ENCODE measurements around the gene ASAH2. TPM values are rescaled to one million over a fixed set of nuclear protein-coding genes. Genes with fewer than 3 reads are reported as not detected.
"Not testable (repeated sequence)": the region's sequence is repeated elsewhere in the genome, so short reads cannot be mapped to it uniquely, and the experiment has no call there.

The ASAH2 gene
- total and polyA plus RNA-seq, 5 donors from 2014 or later, result 0.85 to 6.0 (median 2.1) TPM

DNA sequence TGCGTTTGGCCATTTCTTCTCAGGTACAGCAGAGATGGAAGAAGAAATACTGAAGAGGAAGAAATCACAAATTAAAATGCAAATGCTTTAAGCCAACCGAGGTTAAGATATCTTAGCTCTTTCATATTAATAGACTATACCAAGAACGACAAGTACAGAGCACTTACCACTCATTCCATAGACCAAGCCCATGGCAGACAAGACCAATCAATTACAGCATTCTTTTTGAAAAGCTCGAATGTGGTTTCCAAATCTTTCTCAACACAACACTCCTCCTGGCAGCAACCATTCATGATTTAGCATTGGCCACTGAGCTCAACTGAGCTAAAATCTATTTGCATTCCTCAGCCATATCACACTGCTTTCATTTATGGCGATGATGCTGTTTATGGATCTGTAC is 2.7 kb downstream of the ASAH2 start:
- Histone ChIP-seq H3K36me3 (ENCODE audit: control insufficient read depth, insufficient read depth, low read length) (no peaks in the 10 kb centered on the region), H3K4me3 (ENCODE audit: low read depth, low read length) (no peak overlapping the region), H3K9me3 (ENCODE audit: control insufficient read depth in 2 of 2, low read length in 2 of 2) (no peaks in the 10 kb centered on the region), H3K27ac (ENCODE audit: insufficient read depth, low read length, poor library complexity, severe bottlenecking) (no peak overlapping the region), H3K27me3 (ENCODE audit: control insufficient read depth, insufficient read depth, low read length) (peaks cover 25% of the 10 kb centered on the region), H3K4me1 (ENCODE audit: control insufficient read depth, insufficient read depth, low read length, poor library complexity, severe bottlenecking) (no peaks in the 10 kb centered on the region)
- ATAC-seq (ENCODE audit: low read depth in 2 of 2), result no peak
- Mint-ChIP-seq H3K27me3 (peaks cover 54% of the 10 kb centered on the region), H3K27ac (no peak overlapping the region), H3K4me1 (no peaks in the 10 kb centered on the region), H3K4me3 (no peak overlapping the region), H3K36me3 (no peaks in the 10 kb centered on the region), H3K9me3 (no peaks in the 10 kb centered on the region)
- no peak for DNase-seq

DNA sequence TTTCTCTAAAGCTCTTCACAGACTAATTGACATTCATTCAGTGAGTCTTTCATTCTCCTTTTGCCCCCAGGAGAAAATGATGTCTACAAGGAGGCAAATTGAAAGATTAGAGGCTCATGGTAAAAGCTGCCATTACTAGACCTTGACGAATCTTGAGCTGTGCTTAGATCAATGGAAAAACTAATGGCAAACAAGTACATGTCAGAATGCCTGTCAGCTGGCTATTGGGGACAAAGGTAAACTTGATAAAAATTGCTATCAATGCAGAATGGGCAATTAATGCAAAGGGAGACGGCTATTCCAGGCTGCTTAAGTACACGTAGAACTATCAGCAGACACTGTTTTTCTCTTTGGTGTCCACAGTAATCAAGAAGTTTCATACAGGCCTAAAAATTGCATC is 3.3 kb downstream of the ASAH2 start:
- Histone ChIP-seq H3K36me3 (ENCODE audit: control insufficient read depth, insufficient read depth, low read length) (no peaks in the 10 kb centered on the region), H3K4me3 (ENCODE audit: low read depth, low read length) (no peak overlapping the region), H3K9me3 (ENCODE audit: control insufficient read depth in 2 of 2, low read length in 2 of 2) (no peaks in the 10 kb centered on the region), H3K27ac (ENCODE audit: insufficient read depth, low read length, poor library complexity, severe bottlenecking) (no peak overlapping the region), H3K4me1 (ENCODE audit: control insufficient read depth, insufficient read depth, low read length, poor library complexity, severe bottlenecking) (no peaks in the 10 kb centered on the region), H3K27me3 (ENCODE audit: control insufficient read depth, insufficient read depth, low read length) (peaks cover 23% of the 10 kb centered on the region)
- DNase-seq (no peak), ATAC-seq (ENCODE audit: low read depth in 2 of 2) (no peak)
- Mint-ChIP-seq H3K4me1 (no peaks in the 10 kb centered on the region), H3K36me3 (no peaks in the 10 kb centered on the region), H3K27ac (no peak overlapping the region), H3K4me3 (no peak overlapping the region), H3K27me3 (peaks cover 59% of the 10 kb centered on the region), H3K9me3 (peaks cover 0 to 2% (median 0%) of the 10 kb centered on the region in 7 donors)

DNA sequence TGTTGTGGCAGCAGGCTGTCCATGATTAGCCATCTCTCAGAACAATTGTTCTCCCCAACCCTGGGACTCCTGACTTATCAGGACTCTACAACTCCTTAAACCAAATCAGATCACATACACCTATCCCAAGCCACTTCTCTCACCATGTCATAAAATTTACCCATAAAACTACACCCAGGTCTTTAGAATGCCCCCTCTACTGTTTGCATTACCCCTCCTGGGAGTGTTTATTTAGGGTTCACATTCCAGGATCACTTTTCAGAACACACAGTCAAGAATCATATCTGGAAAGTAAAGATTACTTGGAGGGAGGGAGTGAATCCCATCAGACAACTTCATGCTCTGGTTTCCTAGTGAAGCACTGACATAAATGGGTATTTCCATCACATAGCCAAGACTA is 7.1 kb downstream of the ASAH2 start:
- Mint-ChIP-seq H3K36me3 (no peaks in the 10 kb centered on the region), H3K27me3 (peaks cover 55% of the 10 kb centered on the region), H3K27ac (peak overlapping the region in 1 of 3 donors; percentile 61), H3K4me3 (no peak overlapping the region), H3K4me1 (no peaks in the 10 kb centered on the region), H3K9me3 (peaks cover 0 to 7% (median 0%) of the 10 kb centered on the region in 7 donors)
- no peaks in the 10 kb centered on the region for H3K4me1 ChIP-seq (ENCODE audit: control insufficient read depth, insufficient read depth, low read length, poor library complexity, severe bottlenecking)
- ATAC-seq (ENCODE audit: low read depth in 2 of 2) (no peak), DNase-seq (no peak)
- no peak overlapping the region for H3K4me3 ChIP-seq (ENCODE audit: low read depth, low read length)
- H3K36me3 ChIP-seq (ENCODE audit: control insufficient read depth, insufficient read depth, low read length), result no peaks in the 10 kb centered on the region
- H3K27ac ChIP-seq (ENCODE audit: insufficient read depth, low read length, poor library complexity, severe bottlenecking), result no peak overlapping the region
- no peaks in the 10 kb centered on the region for H3K9me3 ChIP-seq (ENCODE audit: control insufficient read depth in 2 of 2, low read length in 2 of 2)
- H3K27me3 ChIP-seq (ENCODE audit: control insufficient read depth, insufficient read depth, low read length), result peaks cover 18% of the 10 kb centered on the region

DNA sequence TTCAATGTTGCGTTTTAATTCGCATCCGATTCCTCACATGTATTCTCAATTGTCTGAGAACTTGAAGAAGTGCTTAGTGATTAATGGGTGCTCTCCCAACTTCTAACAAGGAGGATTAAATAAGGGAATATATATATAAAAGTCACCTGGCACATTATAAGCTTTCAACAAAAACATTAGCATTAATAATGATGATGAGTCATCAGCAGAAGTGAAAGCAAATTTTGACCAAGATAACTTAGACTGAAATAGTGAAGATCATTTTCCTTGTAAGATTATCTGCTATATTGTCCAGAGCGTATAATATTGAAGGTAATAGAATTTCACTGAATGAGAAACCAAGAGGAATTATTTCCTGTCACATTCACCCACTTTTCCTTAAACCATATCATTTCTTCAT is 8.5 kb downstream of the ASAH2 start:
- DNase-seq (no peak), ATAC-seq (ENCODE audit: low read depth in 2 of 2) (no peak)
- H3K9me3 Mint-ChIP-seq, result peaks cover 0 to 7% (median 0%) of the 10 kb centered on the region in 7 donors
- no peaks in the 10 kb centered on the region for H3K4me1 ChIP-seq (ENCODE audit: control insufficient read depth, insufficient read depth, low read length, poor library complexity, severe bottlenecking)
- H3K27ac ChIP-seq (ENCODE audit: insufficient read depth, low read length, poor library complexity, severe bottlenecking), result no peak overlapping the region
- H3K36me3 Mint-ChIP-seq, result no peaks in the 10 kb centered on the region
- no peaks in the 10 kb centered on the region for H3K9me3 ChIP-seq (ENCODE audit: control insufficient read depth in 2 of 2, low read length in 2 of 2)
- H3K4me3 ChIP-seq (ENCODE audit: low read depth, low read length), result no peak overlapping the region
- H3K4me3 Mint-ChIP-seq, result no peak overlapping the region
- no peak overlapping the region for H3K27ac Mint-ChIP-seq
- H3K27me3 ChIP-seq (ENCODE audit: control insufficient read depth, insufficient read depth, low read length), result peaks cover 13% of the 10 kb centered on the region
- H3K36me3 ChIP-seq (ENCODE audit: control insufficient read depth, insufficient read depth, low read length), result no peaks in the 10 kb centered on the region
- H3K4me1 Mint-ChIP-seq, result no peaks in the 10 kb centered on the region
- H3K27me3 Mint-ChIP-seq, result peaks cover 60% of the 10 kb centered on the region

DNA sequence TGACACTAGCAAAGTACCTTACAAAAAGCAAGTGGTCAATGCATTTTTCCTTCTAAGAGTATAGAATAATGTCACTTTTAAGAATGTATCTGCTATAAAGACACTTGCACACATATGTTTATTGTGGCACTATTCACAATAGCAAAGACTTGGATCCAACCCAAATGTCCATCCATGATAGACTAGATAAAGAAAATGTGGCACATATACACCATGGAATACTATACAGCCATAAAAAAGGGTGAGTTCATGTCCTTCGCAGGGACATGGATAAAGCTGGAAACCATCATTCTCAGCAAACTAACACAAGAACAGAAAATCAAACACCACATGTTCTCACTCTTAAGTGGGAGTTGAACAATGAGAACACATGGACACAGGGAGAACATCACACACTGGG is 9.8 kb downstream of the ASAH2 start:
- peaks cover 20% of the 10 kb centered on the region for H3K27me3 ChIP-seq (ENCODE audit: control insufficient read depth, insufficient read depth, low read length)
- not testable (repeated sequence) for H3K4me3 ChIP-seq (ENCODE audit: low read depth, low read length); H3K9me3 ChIP-seq (ENCODE audit: control insufficient read depth in 2 of 2, low read length in 2 of 2); H3K36me3 Mint-ChIP-seq; H3K27ac Mint-ChIP-seq; H3K9me3 Mint-ChIP-seq; H3K4me3 Mint-ChIP-seq; H3K27ac ChIP-seq (ENCODE audit: insufficient read depth, low read length, poor library complexity, severe bottlenecking); ATAC-seq (ENCODE audit: low read depth in 2 of 2); DNase-seq; H3K4me1 ChIP-seq (ENCODE audit: control insufficient read depth, insufficient read depth, low read length, poor library complexity, severe bottlenecking); H3K4me1 Mint-ChIP-seq; H3K36me3 ChIP-seq (ENCODE audit: control insufficient read depth, insufficient read depth, low read length)
- H3K27me3 Mint-ChIP-seq, result peaks cover 59% of the 10 kb centered on the region

DNA sequence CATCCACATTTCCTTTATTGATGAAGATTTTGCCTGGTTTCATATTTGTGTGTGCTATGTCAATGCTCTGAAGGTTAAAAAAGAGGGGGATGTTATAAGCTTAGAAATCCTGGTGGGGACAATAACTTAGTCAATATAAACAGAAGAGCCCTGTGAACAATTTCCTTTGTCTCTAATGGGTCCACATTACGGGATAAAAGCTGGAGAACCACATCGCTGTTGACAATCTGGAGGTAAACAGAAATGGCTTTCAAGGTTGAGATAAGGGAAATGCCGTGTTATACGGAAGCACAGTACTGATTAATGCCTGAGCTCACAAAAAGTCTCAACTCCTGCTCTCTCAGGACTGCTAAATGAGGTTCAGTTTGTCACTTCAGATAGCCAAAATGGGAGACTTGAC is 16.8 kb downstream of the ASAH2 start:
- peaks cover 34% of the 10 kb centered on the region for H3K27me3 ChIP-seq (ENCODE audit: control insufficient read depth, insufficient read depth, low read length)
- Mint-ChIP-seq H3K27ac (no peak overlapping the region), H3K4me3 (no peak overlapping the region), H3K9me3 (peaks cover 0 to 2% (median 0%) of the 10 kb centered on the region in 7 donors), H3K4me1 (no peaks in the 10 kb centered on the region), H3K36me3 (no peaks in the 10 kb centered on the region), H3K27me3 (peaks cover 53% of the 10 kb centered on the region)
- no peak overlapping the region for H3K4me3 ChIP-seq (ENCODE audit: low read depth, low read length)
- H3K36me3 ChIP-seq (ENCODE audit: control insufficient read depth, insufficient read depth, low read length), result no peaks in the 10 kb centered on the region
- DNase-seq, result no peak
- H3K4me1 ChIP-seq (ENCODE audit: control insufficient read depth, insufficient read depth, low read length, poor library complexity, severe bottlenecking), result no peaks in the 10 kb centered on the region
- ATAC-seq (ENCODE audit: low read depth in 2 of 2), result no peak
- no peaks in the 10 kb centered on the region for H3K9me3 ChIP-seq (ENCODE audit: control insufficient read depth in 2 of 2, low read length in 2 of 2)
- no peak overlapping the region for H3K27ac ChIP-seq (ENCODE audit: insufficient read depth, low read length, poor library complexity, severe bottlenecking)

DNA sequence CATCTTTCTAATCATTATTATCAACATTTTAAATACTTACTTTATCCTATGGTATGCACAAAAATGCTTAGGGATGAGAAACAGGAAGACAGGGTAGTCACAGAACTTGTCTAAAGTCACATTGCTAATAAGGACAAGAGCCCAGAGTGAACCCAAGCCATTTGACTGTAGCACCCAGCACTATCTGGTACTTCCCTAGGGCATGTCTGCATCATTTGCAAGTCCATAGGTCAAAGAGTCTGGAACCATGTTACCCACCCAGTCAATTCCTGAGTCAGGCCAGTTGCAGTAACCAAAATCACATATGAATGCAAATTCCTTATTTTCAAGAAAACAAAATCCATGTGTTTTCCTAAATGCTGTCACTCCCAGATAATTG is 19.1 kb downstream of the ASAH2 start:
- H3K4me1 ChIP-seq (ENCODE audit: control insufficient read depth, insufficient read depth, low read length, poor library complexity, severe bottlenecking), result no peaks in the 10 kb centered on the region
- H3K27me3 ChIP-seq (ENCODE audit: control insufficient read depth, insufficient read depth, low read length), result peaks cover 30% of the 10 kb centered on the region
- Mint-ChIP-seq H3K36me3 (no peaks in the 10 kb centered on the region), H3K4me3 (no peak overlapping the region), H3K27me3 (peaks cover 58% of the 10 kb centered on the region), H3K4me1 (no peaks in the 10 kb centered on the region), H3K27ac (no peak overlapping the region), H3K9me3 (peaks cover 0 to 3% (median 0%) of the 10 kb centered on the region in 7 donors)
- ATAC-seq (ENCODE audit: low read depth in 2 of 2), result no peak
- no peak overlapping the region for H3K4me3 ChIP-seq (ENCODE audit: low read depth, low read length)
- no peak overlapping the region for H3K27ac ChIP-seq (ENCODE audit: insufficient read depth, low read length, poor library complexity, severe bottlenecking)
- no peaks in the 10 kb centered on the region for H3K9me3 ChIP-seq (ENCODE audit: control insufficient read depth in 2 of 2, low read length in 2 of 2)
- H3K36me3 ChIP-seq (ENCODE audit: control insufficient read depth, insufficient read depth, low read length), result no peaks in the 10 kb centered on the region
- DNase-seq, result no peak

DNA sequence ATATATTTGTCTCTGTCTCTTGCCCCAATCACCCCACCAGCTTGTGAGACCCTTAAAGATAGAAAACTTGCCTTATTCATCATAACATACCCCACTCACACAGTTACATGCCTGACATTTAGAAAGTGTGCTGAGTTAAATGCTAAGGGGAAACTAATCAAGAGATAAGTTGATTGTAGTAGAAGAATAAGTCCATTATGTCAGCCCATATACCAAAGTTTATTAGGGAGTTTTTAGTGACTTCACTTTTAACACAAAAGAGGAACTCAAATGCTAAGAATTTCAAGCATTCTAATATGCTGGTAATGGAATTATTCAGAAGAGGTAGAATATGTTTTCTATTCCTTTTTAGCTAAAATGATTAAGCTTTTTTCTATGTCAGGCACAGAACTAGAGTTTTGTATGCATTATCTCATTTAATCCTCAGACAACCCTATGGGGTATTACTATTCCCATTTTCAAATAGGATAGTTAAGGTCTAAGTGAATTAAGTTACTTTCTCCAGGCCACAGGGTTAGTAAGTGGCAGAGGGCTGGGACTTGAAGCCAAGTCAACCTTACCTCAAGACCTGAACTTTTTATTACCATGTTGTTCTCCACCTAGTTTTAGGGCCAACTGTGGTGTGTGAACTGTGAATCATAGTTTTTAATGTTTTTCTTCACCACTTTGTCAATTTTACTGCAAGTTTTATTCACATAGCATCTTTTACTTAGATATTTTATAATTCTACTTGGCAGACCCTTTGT is 19.6 kb downstream of the ASAH2 start:
- Mint-ChIP-seq H3K27ac (no peak overlapping the region), H3K4me1 (no peaks in the 10 kb centered on the region), H3K36me3 (no peaks in the 10 kb centered on the region), H3K4me3 (no peak overlapping the region), H3K27me3 (peaks cover 53% of the 10 kb centered on the region), H3K9me3 (peaks cover 0 to 2% (median 0%) of the 10 kb centered on the region in 7 donors)
- DNase-seq (no peak), ATAC-seq (ENCODE audit: low read depth in 2 of 2) (no peak)
- Histone ChIP-seq H3K4me1 (ENCODE audit: control insufficient read depth, insufficient read depth, low read length, poor library complexity, severe bottlenecking) (no peaks in the 10 kb centered on the region), H3K27me3 (ENCODE audit: control insufficient read depth, insufficient read depth, low read length) (peaks cover 27% of the 10 kb centered on the region), H3K4me3 (ENCODE audit: low read depth, low read length) (no peak overlapping the region), H3K9me3 (ENCODE audit: control insufficient read depth in 2 of 2, low read length in 2 of 2) (no peaks in the 10 kb centered on the region), H3K36me3 (ENCODE audit: control insufficient read depth, insufficient read depth, low read length) (no peaks in the 10 kb centered on the region), H3K27ac (ENCODE audit: insufficient read depth, low read length, poor library complexity, severe bottlenecking) (no peak overlapping the region)

All from CD4-positive, CD25-positive, alpha-beta regulatory T cell (primary cell).